ENCODE measurements around the gene SLC16A1. TPM values are rescaled to one million over a fixed set of nuclear protein-coding genes. Genes with fewer than 3 reads are reported as not detected.
A peak's percentile ranks its signal among the peaks of the same experiment; 100 is the strongest.

SLC16A1 gene
- total RNA-seq, 2 donors from 2014 or later: 55.6 to 70.5 TPM

DNA sequence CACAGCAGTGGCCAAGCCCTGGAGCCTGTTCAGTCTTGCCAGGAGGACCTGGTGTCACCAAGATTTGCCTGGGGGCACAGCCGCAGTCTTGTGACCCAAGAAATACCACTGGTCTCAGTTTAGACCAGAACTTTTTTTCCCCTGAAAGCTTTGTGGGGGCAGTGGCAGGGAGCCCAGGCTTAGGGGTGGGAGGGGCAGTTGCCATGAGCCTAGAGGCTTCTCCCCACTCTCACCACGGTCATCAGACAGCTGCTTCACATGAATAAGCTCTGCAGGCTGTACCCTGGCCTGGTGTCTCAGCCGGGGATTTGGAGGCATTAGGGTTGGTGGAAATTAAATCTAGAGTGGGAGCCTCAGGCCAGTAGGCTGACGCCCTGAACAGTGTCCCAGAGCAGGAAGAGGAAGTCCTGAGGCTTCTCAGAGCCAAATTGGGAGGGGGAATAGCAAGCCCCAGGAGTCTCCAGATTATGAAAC is 73.7 kb downstream of the SLC16A1 start:
- DNase-seq (no peak), ATAC-seq (replicated peaks in 1 of 2) (no peak)
- H3K27me3 Mint-ChIP-seq (ENCODE audit: low read depth): peaks cover 9% of the 10 kb centered on the region
- H3K36me3 Mint-ChIP-seq (ENCODE audit: insufficient read depth in 2 of 2): no peaks in the 10 kb centered on the region
- H3K9me3 Mint-ChIP-seq: no peaks in the 10 kb centered on the region
- H3K4me1 Mint-ChIP-seq (ENCODE audit: low read depth): peaks cover 6% of the 10 kb centered on the region
- no peak overlapping the region for H3K27ac Mint-ChIP-seq
- no peak overlapping the region for H3K4me3 Mint-ChIP-seq

DNA sequence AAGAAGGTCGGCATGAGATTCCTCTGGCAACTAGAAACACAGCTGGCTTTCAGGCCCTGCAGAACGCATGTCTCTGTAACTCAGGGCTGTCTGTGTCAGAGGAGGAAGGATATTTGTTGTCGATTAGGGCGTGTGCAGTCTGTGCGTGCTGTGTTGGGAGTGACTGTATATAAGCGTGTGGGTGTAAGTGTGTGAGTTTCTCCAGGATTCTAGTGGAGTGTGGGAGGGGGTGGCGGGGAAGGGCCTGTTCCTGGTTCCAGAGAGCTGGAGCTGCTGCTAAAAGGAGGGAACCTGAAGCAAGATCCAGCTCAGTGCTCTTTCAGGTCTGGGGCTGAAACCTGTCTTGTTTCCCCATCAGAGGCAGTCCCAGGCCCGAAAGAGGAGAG is 74.3 kb downstream of the SLC16A1 start:
- peaks cover 6% of the 10 kb centered on the region for H3K4me1 Mint-ChIP-seq (ENCODE audit: low read depth)
- ATAC-seq (replicated peaks in 1 of 2) (no peak), DNase-seq (no peak)
- no peak overlapping the region for H3K4me3 Mint-ChIP-seq
- H3K36me3 Mint-ChIP-seq (ENCODE audit: insufficient read depth in 2 of 2): no peaks in the 10 kb centered on the region
- no peak overlapping the region for H3K27ac Mint-ChIP-seq
- no peaks in the 10 kb centered on the region for H3K9me3 Mint-ChIP-seq
- peaks cover 9% of the 10 kb centered on the region for H3K27me3 Mint-ChIP-seq (ENCODE audit: low read depth)

DNA sequence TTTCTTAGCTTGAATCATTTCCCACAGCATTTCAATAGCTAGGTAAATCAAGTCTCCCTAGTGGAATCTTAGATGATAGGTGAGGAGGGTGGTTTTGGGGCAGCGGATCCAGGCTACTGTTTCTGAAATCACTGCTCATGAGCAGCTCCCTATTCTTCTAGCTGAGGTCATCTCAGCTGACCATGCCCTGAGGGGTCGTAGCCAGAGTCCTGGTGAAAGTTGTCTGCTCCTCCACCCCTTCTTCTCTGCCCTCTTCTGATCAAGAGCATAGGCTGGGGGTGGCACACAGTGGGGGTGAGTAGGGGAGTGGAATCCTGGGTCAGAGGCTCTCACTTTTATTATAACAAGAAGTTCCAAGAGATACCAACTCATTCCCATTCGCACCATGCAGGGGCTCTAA is 76.2 kb downstream of the SLC16A1 start:
- no peak overlapping the region for H3K27ac Mint-ChIP-seq
- H3K9me3 Mint-ChIP-seq: no peaks in the 10 kb centered on the region
- H3K27me3 Mint-ChIP-seq (ENCODE audit: low read depth): peaks cover 14% of the 10 kb centered on the region
- peaks cover 6% of the 10 kb centered on the region for H3K4me1 Mint-ChIP-seq (ENCODE audit: low read depth)
- ATAC-seq (replicated peaks in 1 of 2): no peak
- DNase-seq: no peak
- H3K4me3 Mint-ChIP-seq: no peak overlapping the region
- H3K36me3 Mint-ChIP-seq (ENCODE audit: insufficient read depth in 2 of 2): no peaks in the 10 kb centered on the region

DNA sequence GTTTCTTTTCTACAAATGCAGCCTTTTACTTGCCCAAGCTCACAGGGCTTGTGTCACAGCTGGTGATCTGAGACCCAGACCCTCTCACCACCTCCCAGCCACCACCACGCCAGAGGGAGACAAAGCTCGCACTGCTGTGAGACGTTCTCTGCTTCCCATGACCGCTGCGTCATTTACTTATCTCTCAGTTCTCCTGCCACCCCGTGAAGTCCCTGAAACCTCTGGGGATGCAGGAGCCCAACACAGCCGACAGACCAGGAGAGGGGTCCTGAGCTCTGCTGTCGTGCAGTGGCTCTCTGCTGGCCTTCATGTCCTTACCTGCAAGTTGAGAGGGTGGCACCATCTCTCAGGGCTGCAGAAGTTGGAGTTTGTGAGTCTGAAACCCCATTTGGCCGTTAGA is 77.7 kb downstream of the SLC16A1 start:
- H3K27me3 Mint-ChIP-seq (ENCODE audit: low read depth): peaks cover 14% of the 10 kb centered on the region
- peaks cover 6% of the 10 kb centered on the region for H3K4me1 Mint-ChIP-seq (ENCODE audit: low read depth)
- no peaks in the 10 kb centered on the region for H3K9me3 Mint-ChIP-seq
- ATAC-seq (replicated peaks in 1 of 2) (no peak), DNase-seq (no peak)
- H3K27ac Mint-ChIP-seq: no peak overlapping the region
- H3K4me3 Mint-ChIP-seq: no peak overlapping the region
- H3K36me3 Mint-ChIP-seq (ENCODE audit: insufficient read depth in 2 of 2): no peaks in the 10 kb centered on the region

DNA sequence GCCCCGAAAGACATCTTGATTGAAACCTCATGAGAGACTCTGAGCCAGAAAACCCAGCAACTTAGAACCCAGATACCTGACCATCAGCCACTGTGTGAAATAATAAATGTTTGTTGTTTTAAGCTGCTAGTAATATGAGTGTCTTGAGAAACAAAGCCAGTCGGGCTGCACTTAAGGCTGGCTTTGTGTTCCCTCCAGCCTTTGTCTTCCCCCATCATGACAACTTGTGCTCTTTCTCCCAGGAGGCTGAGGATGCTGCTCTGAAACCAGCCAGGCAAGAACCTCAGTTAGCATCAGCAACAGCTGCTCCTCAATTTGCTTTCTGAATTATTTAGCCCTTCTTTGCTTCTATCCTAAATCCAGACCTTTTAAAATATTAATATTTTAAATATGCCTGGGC is 78.2 kb downstream of the SLC16A1 start:
- no peak for DNase-seq
- no peak overlapping the region for H3K4me3 Mint-ChIP-seq
- no peak overlapping the region for H3K27ac Mint-ChIP-seq
- H3K27me3 Mint-ChIP-seq (ENCODE audit: low read depth): peaks cover 14% of the 10 kb centered on the region
- H3K4me1 Mint-ChIP-seq (ENCODE audit: low read depth): peaks cover 6% of the 10 kb centered on the region
- no peaks in the 10 kb centered on the region for H3K36me3 Mint-ChIP-seq (ENCODE audit: insufficient read depth in 2 of 2)
- H3K9me3 Mint-ChIP-seq: no peaks in the 10 kb centered on the region
- no peak for ATAC-seq (replicated peaks in 1 of 2)

DNA sequence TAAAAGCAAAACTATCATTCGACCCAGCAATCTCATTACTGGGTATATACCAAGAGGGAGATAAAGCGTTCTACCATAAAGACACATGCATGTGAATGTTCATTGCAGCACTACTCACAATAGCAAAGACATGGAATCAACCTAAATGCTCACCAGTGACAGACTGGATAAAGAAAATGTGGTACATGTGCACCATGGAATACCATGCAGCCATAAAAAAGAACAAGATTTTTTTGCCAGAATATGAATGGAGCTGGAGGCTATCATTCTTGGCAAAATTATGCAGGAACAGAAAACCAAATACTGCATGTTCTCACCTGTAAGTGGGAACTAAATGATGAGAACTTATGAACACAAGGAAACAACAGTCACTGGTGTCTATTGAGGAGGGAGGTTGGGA is 79.7 kb downstream of the SLC16A1 start:
- no peaks in the 10 kb centered on the region for H3K9me3 Mint-ChIP-seq
- H3K27me3 Mint-ChIP-seq (ENCODE audit: low read depth): peaks cover 14% of the 10 kb centered on the region
- H3K4me3 Mint-ChIP-seq: no peak overlapping the region
- ATAC-seq (replicated peaks in 1 of 2) (no peak), DNase-seq (no peak)
- no peaks in the 10 kb centered on the region for H3K36me3 Mint-ChIP-seq (ENCODE audit: insufficient read depth in 2 of 2)
- H3K27ac Mint-ChIP-seq: no peak overlapping the region
- peaks cover 5% of the 10 kb centered on the region for H3K4me1 Mint-ChIP-seq (ENCODE audit: low read depth)

DNA sequence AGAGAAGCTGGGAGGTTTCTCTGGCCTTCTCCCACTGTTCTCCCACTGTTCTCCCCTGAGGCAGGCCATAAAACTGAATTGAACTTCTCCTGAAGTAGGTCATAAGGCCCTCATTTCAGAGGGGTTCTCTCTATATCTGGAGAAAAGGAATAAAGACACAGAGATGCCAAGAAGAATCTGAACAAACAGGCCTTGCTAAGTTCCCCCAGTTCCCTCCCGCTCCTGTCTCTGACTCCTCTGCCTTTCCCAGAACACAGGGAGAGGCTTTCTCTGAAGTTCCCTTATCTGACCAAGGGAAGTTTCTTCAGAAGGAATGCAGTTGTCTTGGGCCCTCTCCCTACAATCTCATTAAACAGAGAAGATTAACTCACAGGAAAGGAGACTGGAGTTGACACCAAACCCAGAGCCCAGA is 83.4 kb downstream of the SLC16A1 start:
- no peaks in the 10 kb centered on the region for H3K36me3 Mint-ChIP-seq (ENCODE audit: insufficient read depth in 2 of 2)
- no peak for DNase-seq
- no peak overlapping the region for H3K4me3 Mint-ChIP-seq
- no peak for ATAC-seq (replicated peaks in 1 of 2)
- H3K27ac Mint-ChIP-seq: no peak overlapping the region
- H3K9me3 Mint-ChIP-seq: no peaks in the 10 kb centered on the region
- no peaks in the 10 kb centered on the region for H3K4me1 Mint-ChIP-seq (ENCODE audit: low read depth)
- H3K27me3 Mint-ChIP-seq (ENCODE audit: low read depth): peaks cover 11% of the 10 kb centered on the region

DNA sequence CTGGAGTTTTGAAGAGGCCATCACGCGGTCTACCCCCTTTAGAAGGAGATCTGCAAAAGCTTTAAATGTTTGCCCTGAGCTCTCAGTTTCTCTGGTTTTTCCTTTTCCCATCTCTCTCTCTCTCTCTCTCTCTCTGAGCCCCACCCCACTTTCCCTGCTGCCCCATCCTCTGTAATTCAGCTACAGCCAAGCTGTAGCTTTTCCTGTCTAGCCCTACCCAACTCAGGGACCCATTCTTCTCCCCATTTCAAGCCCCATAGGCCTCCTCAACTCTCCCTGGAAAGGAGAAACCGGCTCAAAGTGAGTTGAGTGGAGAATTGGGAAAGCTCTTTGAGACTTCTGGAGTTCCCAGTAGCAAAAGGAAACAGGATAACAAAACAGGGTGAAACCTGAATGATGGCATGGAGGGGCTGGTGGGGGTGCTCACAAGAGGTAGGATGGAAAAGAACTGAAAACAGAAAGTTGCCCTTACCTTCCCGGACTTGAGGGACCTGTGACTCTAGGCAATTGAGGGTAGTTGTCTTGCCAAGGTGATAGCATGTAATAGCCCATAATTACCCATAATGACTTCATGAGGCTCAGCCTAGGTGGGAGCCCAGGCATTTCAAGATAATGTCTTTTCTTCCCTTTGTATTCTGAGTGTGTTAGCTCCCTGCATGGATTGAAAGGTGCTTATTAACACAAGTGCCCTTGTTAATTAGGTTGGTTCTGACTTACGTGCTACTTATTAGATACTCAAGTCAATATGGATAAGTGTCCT is 84.9 kb downstream of the SLC16A1 start:
- ATAC-seq (replicated peaks in 1 of 2) (no peak), DNase-seq (no peak)
- Mint-ChIP-seq H3K4me3 (no peak overlapping the region), H3K27me3 (ENCODE audit: low read depth) (peaks cover 6% of the 10 kb centered on the region), H3K4me1 (ENCODE audit: low read depth) (no peaks in the 10 kb centered on the region), H3K27ac (no peak overlapping the region), H3K36me3 (ENCODE audit: insufficient read depth in 2 of 2) (no peaks in the 10 kb centered on the region), H3K9me3 (no peaks in the 10 kb centered on the region)

DNA sequence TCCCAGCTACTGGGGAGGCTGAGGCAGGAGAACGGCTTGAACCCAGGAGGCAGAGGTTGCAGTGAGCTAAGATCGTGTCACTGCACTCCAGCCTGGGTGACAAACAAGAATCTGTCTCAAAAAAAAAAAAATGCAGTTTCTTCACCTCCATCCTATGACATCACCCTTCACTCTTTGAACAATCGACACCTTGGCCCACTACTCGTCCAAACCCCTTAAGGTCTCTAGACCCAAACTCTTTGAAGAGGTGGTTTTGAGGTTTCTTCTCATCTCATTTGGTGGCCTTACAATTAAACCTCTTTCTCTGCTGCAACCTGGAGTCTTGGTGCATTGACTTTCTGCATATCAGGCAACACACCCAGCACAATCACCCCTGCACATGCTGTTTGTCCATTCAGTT is 86.1 kb downstream of the SLC16A1 start:
- peak; percentile 28 to 31 for ATAC-seq (replicated peaks in 1 of 2)
- H3K4me3 Mint-ChIP-seq: no peak overlapping the region
- H3K9me3 Mint-ChIP-seq: no peaks in the 10 kb centered on the region
- no peak overlapping the region for H3K27ac Mint-ChIP-seq
- H3K36me3 Mint-ChIP-seq (ENCODE audit: insufficient read depth in 2 of 2): no peaks in the 10 kb centered on the region
- peaks cover 6% of the 10 kb centered on the region for H3K27me3 Mint-ChIP-seq (ENCODE audit: low read depth)
- no peaks in the 10 kb centered on the region for H3K4me1 Mint-ChIP-seq (ENCODE audit: low read depth)
- DNase-seq: no peak

DNA sequence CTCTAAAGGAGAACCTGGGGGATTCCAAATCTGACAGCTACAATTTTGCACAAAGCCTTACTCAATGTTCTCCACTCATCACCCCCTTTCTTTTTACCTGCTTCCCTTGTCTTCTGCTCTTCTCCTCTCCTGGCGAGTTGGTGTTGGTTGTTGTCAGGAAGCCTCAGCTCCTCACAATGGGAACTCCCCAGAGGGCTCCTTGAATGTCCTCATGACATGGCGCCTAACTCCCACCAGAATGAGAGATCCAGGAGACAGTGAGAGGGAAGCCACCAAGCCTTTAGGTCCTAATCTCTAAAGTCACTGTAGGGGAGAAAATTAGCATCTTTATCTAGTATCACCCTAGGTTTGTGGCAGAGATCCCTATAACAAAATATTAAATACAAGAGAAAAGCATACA is 87.8 kb downstream of the SLC16A1 start:
- Mint-ChIP-seq H3K36me3 (ENCODE audit: insufficient read depth in 2 of 2) (no peaks in the 10 kb centered on the region), H3K4me3 (no peak overlapping the region), H3K9me3 (no peaks in the 10 kb centered on the region), H3K27ac (no peak overlapping the region), H3K4me1 (ENCODE audit: low read depth) (no peaks in the 10 kb centered on the region), H3K27me3 (ENCODE audit: low read depth) (peaks cover 6% of the 10 kb centered on the region)
- DNase-seq: no peak
- no peak for ATAC-seq (replicated peaks in 1 of 2)

DNA sequence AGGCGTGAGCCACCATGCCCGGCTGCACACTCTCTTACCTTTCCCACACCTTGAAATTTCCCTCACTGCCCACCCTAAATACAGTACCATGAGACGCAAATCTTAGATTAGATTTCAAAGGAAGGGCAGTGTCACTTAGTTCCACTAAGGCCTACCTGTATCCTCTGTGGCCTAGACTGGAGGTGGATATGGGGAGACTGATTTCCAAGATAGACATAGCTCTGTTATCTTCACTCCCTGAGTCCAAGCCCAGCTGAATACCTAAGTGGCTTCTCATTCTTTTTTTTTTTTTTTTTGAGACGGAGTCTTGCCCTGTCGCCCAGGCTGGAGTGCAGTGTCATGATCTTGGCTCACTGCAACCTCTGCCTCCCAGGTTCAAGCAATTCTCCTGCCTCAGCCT is 89.0 kb downstream of the SLC16A1 start:
- no peaks in the 10 kb centered on the region for H3K4me1 Mint-ChIP-seq (ENCODE audit: low read depth)
- H3K27ac Mint-ChIP-seq: no peak overlapping the region
- peaks cover 6% of the 10 kb centered on the region for H3K27me3 Mint-ChIP-seq (ENCODE audit: low read depth)
- no peak for ATAC-seq (replicated peaks in 1 of 2)
- H3K9me3 Mint-ChIP-seq: no peaks in the 10 kb centered on the region
- DNase-seq: no peak
- H3K36me3 Mint-ChIP-seq (ENCODE audit: insufficient read depth in 2 of 2): no peaks in the 10 kb centered on the region
- H3K4me3 Mint-ChIP-seq: no peak overlapping the region

DNA sequence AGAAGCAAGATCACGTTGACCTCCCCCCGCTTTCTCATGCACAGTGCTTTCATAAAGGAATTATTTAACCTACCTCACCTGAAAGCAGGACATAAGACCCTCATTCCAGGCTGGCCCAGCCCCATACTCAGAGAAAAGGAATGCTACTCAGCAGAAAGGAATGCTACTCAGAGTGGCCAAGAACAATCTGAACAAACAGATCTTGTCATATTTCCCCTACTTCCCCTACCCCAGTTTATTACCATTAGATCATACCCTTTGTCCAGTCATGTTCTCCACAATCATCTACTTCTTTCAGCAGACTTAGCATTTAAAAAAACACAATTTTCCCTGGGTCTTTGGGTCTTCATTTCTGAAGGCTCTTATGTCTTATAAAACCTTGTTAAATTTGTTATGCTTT is 89.8 kb downstream of the SLC16A1 start:
- no peak for ATAC-seq (replicated peaks in 1 of 2)
- H3K27me3 Mint-ChIP-seq (ENCODE audit: low read depth): peaks cover 5% of the 10 kb centered on the region
- no peak overlapping the region for H3K27ac Mint-ChIP-seq
- no peaks in the 10 kb centered on the region for H3K9me3 Mint-ChIP-seq
- H3K36me3 Mint-ChIP-seq (ENCODE audit: insufficient read depth in 2 of 2): no peaks in the 10 kb centered on the region
- no peaks in the 10 kb centered on the region for H3K4me1 Mint-ChIP-seq (ENCODE audit: low read depth)
- H3K4me3 Mint-ChIP-seq: no peak overlapping the region
- DNase-seq: no peak

DNA sequence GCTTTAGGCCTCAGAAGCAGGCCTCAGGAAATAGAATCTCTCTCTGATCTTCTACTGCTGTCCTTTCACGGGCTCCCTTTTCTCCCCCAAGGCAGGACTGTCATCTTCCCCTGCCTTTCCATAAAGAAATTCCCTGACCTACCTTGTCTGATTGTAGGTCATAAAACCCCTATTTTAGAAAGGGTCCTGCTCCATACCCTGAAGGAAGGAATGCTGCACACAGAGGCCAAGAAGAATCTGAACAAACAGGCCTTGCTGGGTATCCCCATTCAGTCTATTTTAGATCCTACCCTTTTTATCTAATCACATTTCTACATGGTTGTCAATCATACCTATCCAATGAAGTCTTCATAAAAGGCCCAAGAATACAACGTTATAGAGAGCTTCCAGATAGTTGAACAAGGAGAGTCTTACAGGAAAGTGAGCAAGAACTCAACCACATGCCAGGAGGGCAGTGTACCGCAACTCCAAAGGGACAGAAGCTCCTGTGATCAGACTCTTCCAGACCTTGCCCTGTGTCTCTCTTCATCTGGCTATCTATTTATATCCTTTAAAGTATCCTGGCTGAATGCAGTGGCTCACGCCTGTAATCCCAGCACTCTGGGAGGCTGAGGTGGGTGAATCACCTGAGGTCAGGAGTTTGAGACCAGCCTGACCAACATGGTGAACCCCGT is 93.1 kb downstream of the SLC16A1 start:
- no peaks in the 10 kb centered on the region for H3K36me3 Mint-ChIP-seq (ENCODE audit: insufficient read depth in 2 of 2)
- DNase-seq (no peak), ATAC-seq (replicated peaks in 1 of 2) (no peak)
- H3K27ac Mint-ChIP-seq: no peak overlapping the region
- H3K27me3 Mint-ChIP-seq (ENCODE audit: low read depth): no peaks in the 10 kb centered on the region
- H3K9me3 Mint-ChIP-seq: no peaks in the 10 kb centered on the region
- H3K4me3 Mint-ChIP-seq: no peak overlapping the region
- no peaks in the 10 kb centered on the region for H3K4me1 Mint-ChIP-seq (ENCODE audit: low read depth)

Measured in activated T-cell treated with anti-CD3 and anti-CD28 coated beads, Interleukin-2, amount 50 U/mL, for 72 hours (primary cell).